ENCODE data around the gene PLXNA4. TPM values are rescaled to one million over a fixed set of nuclear protein-coding genes. Genes with fewer than 3 reads are reported as not detected.

The PLXNA4 gene
- polyA plus RNA-seq, 1 experiment = 0.22 TPM

GRCh38 chr7:132115028-132115427 is 461.2 kb downstream of the PLXNA4 start:
- H3K4me3 ChIP-seq (ENCODE audit: low read depth, low read length) = no peak overlapping the region
- CTCF ChIA-PET = interaction anchor here (1.3 kb wide), 1 partner anchor 13 kb away, joined by 4 read pairs; no protein-coding TSS in a partner anchor
- DNase-seq (ENCODE audit: low read depth) = no peak
- no peaks in the 10 kb centered on the region for H3K36me3 ChIP-seq (ENCODE audit: control insufficient read depth, insufficient read depth, low read length)
- TF ChIP-seq CTCF (IDR thresholded peaks at IDR 0.05; ENCODE audit: insufficient read depth, low read depth, low read length) = no peak
- POLR2A ChIA-PET = no interaction called here
- H3K27me3 ChIP-seq (ENCODE audit: control insufficient read depth, insufficient read depth, low read length) = no peaks in the 10 kb centered on the region

DNA sequence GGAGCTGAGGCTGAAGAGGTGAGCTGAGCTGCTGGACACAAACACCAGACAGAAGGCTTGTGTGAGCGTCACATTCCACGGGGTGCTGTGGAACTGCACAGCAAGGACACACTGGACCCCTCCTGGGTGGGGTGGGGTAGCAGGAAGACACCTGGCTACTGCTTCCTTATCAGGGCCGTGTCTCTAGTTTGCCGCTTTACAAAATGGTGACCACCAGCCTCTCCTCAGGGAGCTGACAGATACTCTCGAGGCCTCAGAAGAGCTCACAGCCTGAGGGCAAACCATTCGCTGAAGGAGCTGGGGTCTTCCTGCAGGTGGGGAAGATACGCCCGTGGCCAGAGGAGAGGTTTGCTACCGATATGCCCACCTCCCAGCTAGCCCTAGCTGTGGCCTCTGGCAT is 461.9 kb downstream of the PLXNA4 start:
- DNase-seq (ENCODE audit: low read depth) = no peak
- ChIA-PET CTCF (interaction anchor here (1.3 kb wide), 1 partner anchor 12 kb away, joined by 4 read pairs; no protein-coding TSS in a partner anchor), POLR2A (no interaction called here)
- H3K36me3 ChIP-seq (ENCODE audit: control insufficient read depth, insufficient read depth, low read length) = no peaks in the 10 kb centered on the region
- no peak overlapping the region for H3K4me3 ChIP-seq (ENCODE audit: low read depth, low read length)
- TF ChIP-seq CTCF (IDR thresholded peaks at IDR 0.05; ENCODE audit: insufficient read depth, low read depth, low read length) = no peak
- no peaks in the 10 kb centered on the region for H3K27me3 ChIP-seq (ENCODE audit: control insufficient read depth, insufficient read depth, low read length)

- TF ChIP-seq CTCF (IDR thresholded peaks at IDR 0.05; ENCODE audit: insufficient read depth, low read depth, low read length) = no peak
- no peak overlapping the region for H3K4me3 ChIP-seq (ENCODE audit: low read depth, low read length)
- ChIA-PET CTCF (interaction anchor here (1.3 kb wide), 1 partner anchor 12 kb away, joined by 4 read pairs; no protein-coding TSS in a partner anchor), POLR2A (no interaction called here)
- H3K36me3 ChIP-seq (ENCODE audit: control insufficient read depth, insufficient read depth, low read length) = no peaks in the 10 kb centered on the region
- DNase-seq (ENCODE audit: low read depth) = no peak
- H3K27me3 ChIP-seq (ENCODE audit: control insufficient read depth, insufficient read depth, low read length) = no peaks in the 10 kb centered on the region
These were observed 462.5 kb downstream of the PLXNA4 start for GRCh38 chr7:132113536-132114371.

DNA sequence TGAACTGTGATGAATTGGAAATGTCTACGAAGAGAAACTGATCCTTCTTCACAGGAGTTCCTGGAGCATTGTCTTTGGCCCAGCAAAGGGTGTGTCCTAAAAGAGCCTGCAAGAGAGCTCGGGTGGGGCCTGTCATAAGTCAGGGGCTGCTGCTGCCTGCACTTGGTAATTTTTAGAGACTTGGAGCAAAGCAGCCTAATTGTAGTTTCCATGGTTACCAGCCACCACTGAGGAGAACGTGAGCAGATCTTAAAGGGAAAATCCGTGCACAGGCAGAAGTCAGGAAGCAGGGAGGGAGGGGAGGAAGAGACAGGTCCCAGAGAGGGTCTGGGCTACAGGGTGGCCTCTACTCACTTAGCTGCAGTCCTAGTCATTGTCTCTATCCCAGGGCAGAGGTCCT is 463.6 kb downstream of the PLXNA4 start:
- H3K36me3 ChIP-seq (ENCODE audit: control insufficient read depth, insufficient read depth, low read length) = no peaks in the 10 kb centered on the region
- ChIA-PET CTCF (interaction anchor here (1.0 kb wide), 1 partner anchor 29 kb away, joined by 3 read pairs; no protein-coding TSS in a partner anchor), POLR2A (no interaction called here)
- no peak for DNase-seq (ENCODE audit: low read depth)
- no peak overlapping the region for H3K4me3 ChIP-seq (ENCODE audit: low read depth, low read length)
- no peak for TF ChIP-seq CTCF (IDR thresholded peaks at IDR 0.05; ENCODE audit: insufficient read depth, low read depth, low read length)
- no peaks in the 10 kb centered on the region for H3K27me3 ChIP-seq (ENCODE audit: control insufficient read depth, insufficient read depth, low read length)

GRCh38 chr7:132112106-132112505 is 464.2 kb downstream of the PLXNA4 start:
- Histone ChIP-seq H3K27me3 (ENCODE audit: control insufficient read depth, insufficient read depth, low read length) (no peaks in the 10 kb centered on the region), H3K36me3 (ENCODE audit: control insufficient read depth, insufficient read depth, low read length) (no peaks in the 10 kb centered on the region), H3K4me3 (ENCODE audit: low read depth, low read length) (no peak overlapping the region)
- no peak for TF ChIP-seq CTCF (IDR thresholded peaks at IDR 0.05; ENCODE audit: insufficient read depth, low read depth, low read length)
- ChIA-PET POLR2A (no interaction called here), CTCF (interaction anchor here (1.0 kb wide), 1 partner anchor 29 kb away, joined by 3 read pairs; no protein-coding TSS in a partner anchor)
- no peak for DNase-seq (ENCODE audit: low read depth)
